ENCODE data around the gene DUS2. TPM values are rescaled to one million over a fixed set of nuclear protein-coding genes. Genes with fewer than 3 reads are reported as not detected.
"Not testable (repeated sequence)": the region's sequence is repeated elsewhere in the genome, so short reads cannot be mapped to it uniquely, and the experiment has no call there.

DUS2 gene
- total RNA-seq, 2 experiments from 2014 or later = 34.2 to 35.1 TPM

DNA sequence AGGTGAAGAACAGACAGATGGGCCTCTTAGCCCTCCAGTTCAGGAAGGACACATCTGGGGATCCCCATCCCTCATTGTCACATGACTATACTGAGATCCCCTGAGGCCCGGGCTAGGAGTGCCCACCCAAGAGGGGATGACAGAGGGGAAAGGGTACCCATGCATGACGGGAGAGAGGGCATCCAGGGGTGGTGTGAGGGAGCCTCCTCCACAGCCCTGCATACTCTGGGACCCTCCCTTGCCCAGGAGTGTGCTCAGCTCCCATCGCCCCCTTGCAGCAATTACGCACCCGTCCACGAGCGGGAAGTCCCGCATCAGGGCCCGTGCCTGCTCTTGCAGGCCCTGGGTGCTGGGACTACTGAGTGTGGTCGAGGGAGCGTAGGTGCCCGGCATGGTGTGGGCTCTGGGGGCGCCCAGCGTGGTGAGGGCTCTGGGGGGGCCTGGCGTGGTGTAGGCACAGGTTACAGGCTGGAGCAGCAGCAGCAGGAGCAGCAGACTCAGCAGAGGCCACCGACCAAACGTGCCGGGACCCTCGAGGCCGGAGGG lies 30.4 kb upstream of the DUS2 start:
- ChIA-PET POLR2A (interaction anchor here (0.9 to 2.0 kb wide), 3 partner anchors 29 to 48 kb away, joined by 3 to 8 read pairs (median 6); no protein-coding TSS in a partner anchor), CTCF (interaction anchor here (0.6 to 2.5 kb wide), 3 partner anchors 10 to 48 kb away, joined by 3 to 11 read pairs (median 3); no protein-coding TSS in a partner anchor)
- no peaks in the 10 kb centered on the region for H3K27me3 Mint-ChIP-seq
- peaks cover 2% of the 10 kb centered on the region for H3K36me3 Mint-ChIP-seq (ENCODE audit: low read depth)
- peak overlapping the region; percentile 26 for H3K4me3 Mint-ChIP-seq
- intact Hi-C loops (cut with micrococcal nuclease) = loop anchor here (1.0 kb wide), 1 partner anchor 48 kb away; no protein-coding TSS in a partner anchor
- ATAC-seq (no peak), DNase-seq (no peak)
- peaks cover 36% of the 10 kb centered on the region for H3K4me1 Mint-ChIP-seq (ENCODE audit: low read depth)
- TF ChIP-seq, protein P1, sequence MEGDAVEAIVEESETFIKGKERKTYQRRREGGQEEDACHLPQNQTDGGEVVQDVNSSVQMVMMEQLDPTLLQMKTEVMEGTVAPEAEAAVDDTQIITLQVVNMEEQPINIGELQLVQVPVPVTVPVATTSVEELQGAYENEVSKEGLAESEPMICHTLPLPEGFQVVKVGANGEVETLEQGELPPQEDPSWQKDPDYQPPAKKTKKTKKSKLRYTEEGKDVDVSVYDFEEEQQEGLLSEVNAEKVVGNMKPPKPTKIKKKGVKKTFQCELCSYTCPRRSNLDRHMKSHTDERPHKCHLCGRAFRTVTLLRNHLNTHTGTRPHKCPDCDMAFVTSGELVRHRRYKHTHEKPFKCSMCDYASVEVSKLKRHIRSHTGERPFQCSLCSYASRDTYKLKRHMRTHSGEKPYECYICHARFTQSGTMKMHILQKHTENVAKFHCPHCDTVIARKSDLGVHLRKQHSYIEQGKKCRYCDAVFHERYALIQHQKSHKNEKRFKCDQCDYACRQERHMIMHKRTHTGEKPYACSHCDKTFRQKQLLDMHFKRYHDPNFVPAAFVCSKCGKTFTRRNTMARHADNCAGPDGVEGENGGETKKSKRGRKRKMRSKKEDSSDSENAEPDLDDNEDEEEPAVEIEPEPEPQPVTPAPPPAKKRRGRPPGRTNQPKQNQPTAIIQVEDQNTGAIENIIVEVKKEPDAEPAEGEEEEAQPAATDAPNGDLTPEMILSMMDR (IDR thresholded peaks at IDR 0.05) = no peak
- H3K9me3 Mint-ChIP-seq = no peaks in the 10 kb centered on the region
- H3K27ac Mint-ChIP-seq = peak overlapping the region; percentile 74

DNA sequence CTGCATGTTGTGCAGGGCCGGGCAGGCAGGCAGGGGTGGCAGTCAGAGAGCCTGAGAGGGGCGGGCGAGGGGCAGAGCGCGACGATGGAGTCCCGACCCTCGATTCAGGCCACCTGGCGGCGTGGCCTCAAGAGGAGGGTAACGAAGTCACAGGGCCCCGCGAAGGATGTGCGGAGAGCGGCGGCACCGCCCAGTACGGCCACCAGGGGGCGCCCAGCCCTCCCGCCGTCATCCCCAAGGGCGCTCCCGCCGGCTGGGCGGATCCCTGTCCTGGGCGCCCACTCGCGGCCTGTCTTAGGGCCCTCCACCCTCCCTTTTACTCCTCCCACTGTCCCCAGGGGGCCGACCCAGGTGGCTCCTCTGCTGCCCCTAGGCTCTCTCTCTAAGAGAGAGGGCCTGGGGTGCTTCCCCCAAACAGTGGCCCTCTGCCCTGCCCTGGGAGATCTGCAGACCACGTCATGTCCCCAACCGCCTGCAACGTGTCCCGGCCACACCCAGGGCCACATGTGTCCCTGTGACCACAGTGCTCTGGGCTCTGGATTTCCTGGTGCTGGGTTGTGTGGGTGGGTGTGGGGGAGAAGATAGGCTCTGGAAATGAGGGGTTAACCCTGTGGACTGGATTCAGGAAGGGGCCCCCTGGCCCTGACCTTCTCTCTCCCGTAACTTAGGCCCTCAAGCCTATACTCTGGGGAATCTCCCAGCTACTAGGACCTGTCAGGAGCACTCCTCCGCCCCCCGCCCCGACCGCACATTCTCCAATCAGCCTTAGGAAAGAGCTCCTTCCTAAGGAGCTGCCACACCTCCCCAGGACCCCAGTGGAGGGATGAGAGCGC lies 29.7 kb upstream of the DUS2 start:
- Mint-ChIP-seq H3K27ac (peak overlapping the region; percentile 98), H3K36me3 (ENCODE audit: low read depth) (peaks cover 2% of the 10 kb centered on the region), H3K4me1 (ENCODE audit: low read depth) (peaks cover 40% of the 10 kb centered on the region), H3K9me3 (no peaks in the 10 kb centered on the region), H3K4me3 (peak overlapping the region; percentile 75), H3K27me3 (no peaks in the 10 kb centered on the region)
- DNase-seq (peak; percentile 90), ATAC-seq (peak; percentile 84)
- ChIA-PET CTCF (interaction anchor here (0.6 to 2.5 kb wide), 12 partner anchors 9 to 423 kb away, joined by 3 to 22 read pairs (median 4); partner anchors contain the start of genes DDX28 and DUS2), POLR2A (interaction anchor here (1.0 to 1.4 kb wide), 5 partner anchors 12 to 57 kb away, joined by 3 to 5 read pairs (median 4); partner anchors contain the start of genes DDX28, DUS2 and PSMB10)
- intact Hi-C loops (cut with micrococcal nuclease) = loop anchor here (1.0 kb wide), 1 partner anchor 47 kb away; no protein-coding TSS in a partner anchor
- TF ChIP-seq, protein P1 (IDR thresholded peaks at IDR 0.05) = peak; percentile 97

DNA sequence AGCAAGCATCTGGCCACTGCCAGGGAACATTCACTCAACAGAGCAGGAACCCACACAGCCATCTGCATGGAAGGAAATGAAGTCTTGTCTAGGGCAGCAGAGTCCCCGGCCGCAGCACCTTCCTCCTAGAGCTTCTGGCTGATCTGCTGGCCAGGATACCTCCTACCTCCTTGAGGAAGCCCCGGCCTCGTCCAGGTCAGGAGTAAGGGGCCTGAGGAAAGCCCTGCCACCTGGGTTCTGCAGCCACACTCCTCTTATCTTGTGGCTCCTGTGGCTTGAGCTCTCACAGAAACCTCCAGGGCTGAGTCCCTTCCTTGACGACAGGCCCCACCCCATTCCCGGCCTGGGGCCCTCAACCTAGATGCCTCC lies 29.1 kb upstream of the DUS2 start:
- intact Hi-C loops (cut with micrococcal nuclease); H3K9me3 Mint-ChIP-seq; H3K27me3 Mint-ChIP-seq; H3K36me3 Mint-ChIP-seq (ENCODE audit: low read depth); DNase-seq: not testable (repeated sequence)
- Mint-ChIP-seq H3K4me1 (ENCODE audit: low read depth) (peaks cover 46% of the 10 kb centered on the region), H3K27ac (peak overlapping the region; percentile 98), H3K4me3 (peak overlapping the region; percentile 75)
- CTCF ChIA-PET = interaction anchor here (0.6 to 2.3 kb wide), 11 partner anchors 9 to 422 kb away, joined by 3 to 22 read pairs (median 4); partner anchors contain the start of genes DDX28 and DUS2
- peak; percentile 22 for ATAC-seq
- POLR2A ChIA-PET = interaction anchor here (1.0 to 1.4 kb wide), 5 partner anchors 11 to 57 kb away, joined by 3 to 5 read pairs (median 4); partner anchors contain the start of genes DDX28, DUS2 and PSMB10

DNA sequence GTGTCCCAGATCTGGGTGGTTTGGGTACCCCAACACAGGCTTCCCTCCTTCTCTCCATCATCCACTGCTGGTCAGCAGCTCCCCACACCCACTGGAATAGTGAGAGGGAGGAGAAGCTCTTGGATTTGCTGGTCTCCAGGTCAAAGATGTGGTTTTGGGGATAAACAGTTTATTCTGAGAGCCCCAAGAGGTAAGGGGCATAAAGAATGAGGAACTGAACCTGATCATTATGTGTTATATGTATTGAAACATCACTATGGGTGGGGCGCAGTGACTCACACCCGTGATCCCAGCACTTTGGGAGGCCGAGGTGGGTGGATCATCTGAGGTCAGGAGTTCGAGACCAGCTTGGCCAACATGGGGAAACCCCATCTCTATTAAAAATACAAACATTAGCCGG lies 27.7 kb upstream of the DUS2 start:
- intact Hi-C loops (cut with micrococcal nuclease) = no loop called here
- POLR2A ChIA-PET = interaction anchor here (0.6 to 1.1 kb wide), 6 partner anchors 10 to 153 kb away, joined by 3 read pairs; partner anchors contain the start of gene NFATC3
- Mint-ChIP-seq H3K27me3 (no peaks in the 10 kb centered on the region), H3K36me3 (ENCODE audit: low read depth) (peaks cover 5% of the 10 kb centered on the region), H3K27ac (peak overlapping the region; percentile 82), H3K4me1 (ENCODE audit: low read depth) (peaks cover 60% of the 10 kb centered on the region), H3K4me3 (no peak overlapping the region), H3K9me3 (no peaks in the 10 kb centered on the region)
- CTCF ChIA-PET = interaction anchor here (0.8 to 2.3 kb wide), 5 partner anchors 8 to 235 kb away, joined by 3 to 22 read pairs (median 5); partner anchors contain the start of genes DDX28 and DUS2
- ATAC-seq (no peak), DNase-seq (peak; percentile 80)
- TF ChIP-seq, protein P1 (IDR thresholded peaks at IDR 0.05) = no peak

DNA sequence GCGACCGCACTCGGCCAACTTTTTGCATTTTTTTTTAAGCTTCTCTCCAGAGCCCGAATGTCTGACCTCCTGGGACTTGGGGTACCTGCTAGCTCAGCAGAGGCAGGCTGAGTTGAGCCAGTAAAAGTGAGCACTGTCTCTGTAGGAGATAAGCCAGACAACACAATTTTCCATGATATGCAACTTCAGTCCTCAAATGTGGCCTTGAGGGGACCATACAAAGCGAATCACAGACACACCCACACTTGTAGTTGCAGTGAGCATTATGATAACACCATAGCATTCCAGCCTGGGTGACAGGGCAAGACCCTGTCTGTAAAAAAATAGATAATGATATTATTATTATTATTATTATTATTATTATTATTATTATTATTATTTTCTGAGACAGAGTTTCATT lies 26.4 kb upstream of the DUS2 start:
- ATAC-seq (no peak), DNase-seq (no peak)
- H3K27me3 Mint-ChIP-seq = no peaks in the 10 kb centered on the region
- peaks cover 5% of the 10 kb centered on the region for H3K36me3 Mint-ChIP-seq (ENCODE audit: low read depth)
- no peak overlapping the region for H3K27ac Mint-ChIP-seq
- no peaks in the 10 kb centered on the region for H3K9me3 Mint-ChIP-seq
- peaks cover 66% of the 10 kb centered on the region for H3K4me1 Mint-ChIP-seq (ENCODE audit: low read depth)
- intact Hi-C loops (cut with micrococcal nuclease) = no loop called here
- ChIA-PET CTCF (interaction anchor here (0.6 to 1.8 kb wide), 3 partner anchors 26 to 180 kb away, joined by 3 to 5 read pairs (median 3); no protein-coding TSS in a partner anchor), POLR2A (no interaction called here)
- TF ChIP-seq, protein P1 (IDR thresholded peaks at IDR 0.05) = no peak
- H3K4me3 Mint-ChIP-seq = no peak overlapping the region

DNA sequence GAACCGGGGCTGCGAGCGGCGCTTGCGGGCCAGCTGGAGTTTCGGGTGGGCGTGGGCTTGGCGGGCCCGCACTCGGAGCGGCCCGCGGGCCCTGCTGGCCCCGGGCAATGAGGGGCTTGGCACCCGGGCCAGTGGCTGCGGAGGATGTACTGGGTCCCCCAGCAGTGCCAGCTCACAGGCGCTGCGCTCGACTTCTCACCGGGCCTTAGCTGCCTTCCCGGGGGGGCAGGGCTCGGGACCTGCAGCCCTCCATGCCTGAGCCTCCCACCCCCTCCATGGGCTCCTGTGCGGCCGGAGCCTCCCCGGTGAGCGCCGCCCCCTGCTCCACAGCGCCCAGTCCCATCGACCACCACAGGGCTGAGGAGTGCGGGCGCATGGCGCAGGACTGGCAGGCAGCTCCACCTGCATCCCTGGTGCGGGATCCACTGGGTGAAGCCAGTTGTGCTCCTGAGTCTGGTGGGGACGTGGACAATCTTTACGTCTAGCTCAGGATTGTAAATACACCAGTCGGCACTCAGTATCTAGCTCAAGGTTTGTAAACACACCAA lies 24.8 kb upstream of the DUS2 start:
- intact Hi-C loops (cut with micrococcal nuclease); ATAC-seq: not testable (repeated sequence)
- POLR2A ChIA-PET = interaction anchor here (0.6 to 1.4 kb wide), 8 partner anchors 9 to 117 kb away, joined by 3 to 6 read pairs (median 4); partner anchors contain the start of genes DDX28 and DUS2

More for the DNA sequence above, 24.8 kb upstream of the DUS2 start:
- Mint-ChIP-seq H3K4me3 (peak overlapping the region; percentile 63), H3K4me1 (ENCODE audit: low read depth) (peaks cover 59% of the 10 kb centered on the region), H3K27ac (peak overlapping the region; percentile 82)
- CTCF ChIA-PET = interaction anchor here (2.7 to 2.9 kb wide), 2 partner anchors 25 to 43 kb away, joined by 8 to 15 read pairs; partner anchors contain the start of genes DDX28 and DUS2
- not testable (repeated sequence) for H3K9me3 Mint-ChIP-seq; H3K27me3 Mint-ChIP-seq; H3K36me3 Mint-ChIP-seq (ENCODE audit: low read depth); DNase-seq

Measured in activated CD8-positive, alpha-beta T cell treated with anti-CD3 and anti-CD28 coated beads for 36 hours (primary cell).